Panc1 (cell line): Measurements from ENCODE around the gene SCO2. TPM values are rescaled to one million over a fixed set of nuclear protein-coding genes. Genes with fewer than 3 reads are reported as not detected.

Source experiments
- ATAC-seq: fragments of 200-7000 bp; cut with Tn5 transposase; 2 replicates; pipeline ENCODE4 v1.9.1; 2020; ENCODE audit warnings: mild to moderate bottlenecking, moderate library complexity
- BruUV-seq: library from RNA; stranded (reverse); fragments of 400-500 nt; replicated peaks from 2 replicates; lab custom pipeline; 2021; lab: Mats Ljungman, UMichigan
- CTCF ChIA-PET: fragments of 300-600 bp; sonication (Branson Sonifier 250); formaldehyde crosslinking; loops from one replicate; lab custom pipeline; 2022; ENCODE audit warnings: antibody characterized with exemption; lab: Charles Lee
- POLR2A ChIA-PET: fragments of 300-600 bp; sonication (Branson Sonifier 250); formaldehyde crosslinking; loops from one replicate; lab custom pipeline; 2022; ENCODE audit warnings: antibody characterized with exemption; lab: Charles Lee
- DNase-seq: peaks from one replicate; pipeline ENCODE4 v3.0.0-alpha.2; 2010; ENCODE audit warnings: low read depth, low spot score
- H3K27ac ChIP-seq: 2 replicates; pipeline ENCODE4 v1.5.1; 2011; ENCODE audit warnings: mild to moderate bottlenecking, low read length, inconsistent platforms
- H3K27me3 ChIP-seq: fragments of 200-500 bp; sonication (Bioruptor generic); 2 replicates; pipeline ENCODE4 v1.6.0; 2014; ENCODE audit warnings: low read length, inconsistent platforms; ENCODE audit not compliant: control insufficient read depth, insufficient read depth
- H3K36me3 ChIP-seq: fragments of 200-500 bp; sonication (Bioruptor generic); 2 replicates; pipeline ENCODE4 v1.5.1; 2014; ENCODE audit warnings: inconsistent platforms, mild to moderate bottlenecking, low read length, moderate library complexity; ENCODE audit not compliant: control insufficient read depth, insufficient read depth
- H3K4me1 ChIP-seq: 2 replicates; pipeline ENCODE4 v1.5.1; 2011; ENCODE audit warnings: inconsistent platforms, mild to moderate bottlenecking, low read length, moderate library complexity; ENCODE audit not compliant: control insufficient read depth, insufficient read depth
- H3K4me3 ChIP-seq, 2 experiments: 2 replicates each; pipeline ENCODE4 v1.5.1; 2011 to 2012; ENCODE audit warnings: low read depth in 2 of 2, low read length in 2 of 2, mild to moderate bottlenecking in 2 of 2, inconsistent platforms in 1 of 2, moderate library complexity in 1 of 2
- H3K9me3 ChIP-seq: fragments of 200-500 bp; sonication (Bioruptor generic); 2 replicates; pipeline ENCODE4 v1.5.1; 2014; ENCODE audit warnings: low read depth, mild to moderate bottlenecking, inconsistent platforms, low read length, moderate library complexity; ENCODE audit not compliant: control insufficient read depth, insufficient read depth
- CTCF ChIP-seq: fragments of 450-650 bp; IDR thresholded peaks from 2 replicates; pipeline ENCODE4 v1.5.1; 2017; ENCODE audit warnings: mild to moderate bottlenecking
- POLR2AphosphoS5 ChIP-seq: IDR thresholded peaks from 2 replicates; pipeline ENCODE4 v1.6.1; 2012; ENCODE audit warnings: mild to moderate bottlenecking, low read depth, low read length, moderate library complexity
- REST ChIP-seq, 2 experiments: IDR thresholded peaks; 2 replicates each; pipeline ENCODE4 v1.6.1; 2011 to 2012; ENCODE audit warnings: low read depth in 2 of 2, control low read depth in 1 of 2, low read length in 1 of 2, mild to moderate bottlenecking in 1 of 2, moderate library complexity in 1 of 2; ENCODE audit not compliant: insufficient read depth in 1 of 2
- SIN3A ChIP-seq: IDR thresholded peaks from 2 replicates; pipeline ENCODE4 v1.6.1; 2012; ENCODE audit warnings: low read depth, mild to moderate bottlenecking, low read length, moderate library complexity, borderline replicate concordance; ENCODE audit not compliant: insufficient read depth
- TCF7L2 ChIP-seq: IDR thresholded peaks from 2 replicates; pipeline ENCODE4 v1.6.1; 2011; ENCODE audit warnings: mild to moderate bottlenecking, low read depth, low read length, inconsistent platforms
- in situ Hi-C: cut with HindIII; loops from 2 replicates; pipeline ENCODE4 v1.10.0; 2016; ENCODE audit warnings: low sequenced_read_pairs, low pct_unique_long_range_greater_than_20kb
- intact Hi-C: fragments of 100-400 bp; cut with micrococcal nuclease; formaldehyde crosslinking; loops from one replicate; pipeline ENCODE4 v1.10.0; 2022; ENCODE audit not compliant: unreplicated experiment
- total RNA-seq: library from RNA; stranded (reverse); gene quantifications from one replicate; pipeline ENCODE4 v1.2.1, GENCODE V29; 2021; ENCODE audit not compliant: unreplicated experiment

The SCO2 gene
- total RNA-seq, 1 experiment from 2014 or later, result 14.2 TPM

DNA sequence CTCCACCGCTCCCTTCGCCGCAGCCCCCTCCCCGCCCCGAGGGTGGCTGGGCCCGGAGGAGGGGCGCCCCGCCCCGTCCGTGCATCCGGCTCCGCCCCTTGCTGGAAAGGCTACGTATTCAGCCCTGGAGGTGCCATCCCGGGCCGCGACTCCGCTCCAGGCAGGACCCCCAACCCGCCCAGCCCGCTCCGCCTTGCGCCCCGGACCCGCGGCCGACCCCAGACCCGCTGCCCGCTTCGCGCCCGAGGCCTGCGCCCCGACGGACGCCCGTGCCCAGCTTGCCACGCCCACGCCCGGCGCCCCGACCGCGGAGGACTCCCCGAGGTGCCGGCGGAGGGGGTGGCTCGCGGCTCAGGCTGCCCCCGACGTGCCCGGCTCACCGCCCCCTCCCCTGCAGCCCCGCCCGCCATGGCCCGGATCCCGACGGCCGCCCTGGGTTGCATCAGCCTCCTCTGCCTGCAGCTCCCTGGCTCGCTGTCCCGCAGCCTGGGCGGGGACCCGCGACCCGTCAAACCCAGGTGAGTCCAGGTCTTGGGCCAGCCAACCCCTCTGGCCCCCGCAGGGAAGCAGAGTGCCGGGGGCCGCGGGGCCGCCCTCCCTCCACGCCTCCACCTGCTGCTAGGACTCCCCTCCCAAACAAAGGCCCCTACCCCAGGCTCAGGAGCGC lies 43.8 kb downstream of the SCO2 start, which contains the start of gene ADM2:
Gene ADM2, plus strand, starts transcription at position 104 of the 667 bp plus-strand sequence. Its CDS starts 305 bp downstream, at position 409.
- BruUV-seq, result no TSS peak
- ChIA-PET POLR2A (no interaction called here), CTCF (no interaction called here)
- in situ Hi-C loops, result no loop called here
- H3K36me3 ChIP-seq, result no peaks in the 10 kb centered on the region
- no peaks in the 10 kb centered on the region for H3K9me3 ChIP-seq
- H3K27me3 ChIP-seq, result no peaks in the 10 kb centered on the region
- peak within 1 kb of the TSS; percentile 57 to 72 for H3K4me3 ChIP-seq
- intact Hi-C loops, result no loop called here
- peak; percentile 69 for ATAC-seq
- TF ChIP-seq CTCF, result no peak
- no peak for TF ChIP-seq POLR2AphosphoS5
- no peak for TF ChIP-seq SIN3A
- no peak for TF ChIP-seq TCF7L2
- TF ChIP-seq REST (IDR thresholded peaks at IDR 0.05; ENCODE audit: insufficient read depth in 1 of 2, low read depth in 2 of 2, low read length in 1 of 2), result no peak
- peaks cover 13% of the 10 kb centered on the region for H3K4me1 ChIP-seq
- peak within 1 kb of the TSS; percentile 63; the same call in 1 of the 2 replicates for H3K27ac ChIP-seq
- DNase-seq, result no peak

GRCh38 chr22:50481045-50481439 lies 44.4 kb downstream of the SCO2 start:
- Histone ChIP-seq H3K9me3 (no peaks in the 10 kb centered on the region), H3K4me3 (peak overlapping the region; percentile 57 to 72), H3K4me1 (peaks cover 8% of the 10 kb centered on the region), H3K27me3 (no peaks in the 10 kb centered on the region), H3K36me3 (no peaks in the 10 kb centered on the region), H3K27ac (no peak overlapping the region)
- ATAC-seq (no peak), DNase-seq (no peak)
- BruUV-seq, result no TSS peak
- intact Hi-C loops (no loop called here), in situ Hi-C loops (no loop called here)
- POLR2A ChIA-PET, result no interaction called here
- CTCF ChIA-PET, result no interaction called here
- no peak for TF ChIP-seq CTCF
- no peak for TF ChIP-seq SIN3A
- no peak for TF ChIP-seq TCF7L2
- no peak for TF ChIP-seq POLR2AphosphoS5
- TF ChIP-seq REST (IDR thresholded peaks at IDR 0.05; ENCODE audit: insufficient read depth in 1 of 2, low read depth in 2 of 2, low read length in 1 of 2), result no peak
